ENCODE data around the gene P2RX5.

DNA sequence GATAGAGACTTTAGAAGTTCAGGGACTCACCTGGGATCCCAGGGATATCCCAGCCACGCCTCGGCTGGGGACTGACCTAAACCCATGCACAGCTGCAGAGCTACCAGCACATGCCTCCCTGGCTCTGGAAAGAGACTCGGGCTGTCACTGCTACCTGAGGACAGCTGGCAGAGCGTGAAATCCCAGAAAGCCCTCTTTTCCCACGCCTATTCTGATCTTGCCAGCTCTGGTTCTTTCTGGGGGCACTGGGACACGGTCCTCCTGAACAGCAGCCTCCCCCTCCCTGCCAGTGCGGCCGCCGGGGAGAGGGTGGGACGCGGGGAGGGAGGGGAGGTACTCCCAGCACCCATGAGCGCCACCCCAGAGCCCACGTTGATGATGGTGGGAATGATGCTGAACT, 10.8 kb downstream of the P2RX5 start:
- TF ChIP-seq, protein P1, sequence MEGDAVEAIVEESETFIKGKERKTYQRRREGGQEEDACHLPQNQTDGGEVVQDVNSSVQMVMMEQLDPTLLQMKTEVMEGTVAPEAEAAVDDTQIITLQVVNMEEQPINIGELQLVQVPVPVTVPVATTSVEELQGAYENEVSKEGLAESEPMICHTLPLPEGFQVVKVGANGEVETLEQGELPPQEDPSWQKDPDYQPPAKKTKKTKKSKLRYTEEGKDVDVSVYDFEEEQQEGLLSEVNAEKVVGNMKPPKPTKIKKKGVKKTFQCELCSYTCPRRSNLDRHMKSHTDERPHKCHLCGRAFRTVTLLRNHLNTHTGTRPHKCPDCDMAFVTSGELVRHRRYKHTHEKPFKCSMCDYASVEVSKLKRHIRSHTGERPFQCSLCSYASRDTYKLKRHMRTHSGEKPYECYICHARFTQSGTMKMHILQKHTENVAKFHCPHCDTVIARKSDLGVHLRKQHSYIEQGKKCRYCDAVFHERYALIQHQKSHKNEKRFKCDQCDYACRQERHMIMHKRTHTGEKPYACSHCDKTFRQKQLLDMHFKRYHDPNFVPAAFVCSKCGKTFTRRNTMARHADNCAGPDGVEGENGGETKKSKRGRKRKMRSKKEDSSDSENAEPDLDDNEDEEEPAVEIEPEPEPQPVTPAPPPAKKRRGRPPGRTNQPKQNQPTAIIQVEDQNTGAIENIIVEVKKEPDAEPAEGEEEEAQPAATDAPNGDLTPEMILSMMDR (IDR thresholded peaks at IDR 0.05; ENCODE audit: extremely low read depth in 1 of 2, insufficient read depth in 1 of 2, low read depth in 1 of 2, low read length in 2 of 2), result no peak
- TF ChIP-seq GATA2 (IDR thresholded peaks at IDR 0.05; ENCODE audit: insufficient read depth, insufficient read length, low read depth, low read length) (no peak), POLR2AphosphoS5 (IDR thresholded peaks at IDR 0.05; ENCODE audit: insufficient read depth, low read depth, low read length) (no peak), POLR2A (IDR thresholded peaks at IDR 0.05; ENCODE audit: low read depth, low read length) (no peak), MAX (IDR thresholded peaks at IDR 0.05; ENCODE audit: insufficient read depth, insufficient read length) (no peak)

Data from endothelial cell of umbilical vein (primary cell).